ENCODE results near the gene IGSF3. TPM values are rescaled to one million over a fixed set of nuclear protein-coding genes. Genes with fewer than 3 reads are reported as not detected.

IGSF3 gene
- total and polyA plus RNA-seq, 2 experiments from 2014 or later, result 29.0 to 130 TPM

DNA sequence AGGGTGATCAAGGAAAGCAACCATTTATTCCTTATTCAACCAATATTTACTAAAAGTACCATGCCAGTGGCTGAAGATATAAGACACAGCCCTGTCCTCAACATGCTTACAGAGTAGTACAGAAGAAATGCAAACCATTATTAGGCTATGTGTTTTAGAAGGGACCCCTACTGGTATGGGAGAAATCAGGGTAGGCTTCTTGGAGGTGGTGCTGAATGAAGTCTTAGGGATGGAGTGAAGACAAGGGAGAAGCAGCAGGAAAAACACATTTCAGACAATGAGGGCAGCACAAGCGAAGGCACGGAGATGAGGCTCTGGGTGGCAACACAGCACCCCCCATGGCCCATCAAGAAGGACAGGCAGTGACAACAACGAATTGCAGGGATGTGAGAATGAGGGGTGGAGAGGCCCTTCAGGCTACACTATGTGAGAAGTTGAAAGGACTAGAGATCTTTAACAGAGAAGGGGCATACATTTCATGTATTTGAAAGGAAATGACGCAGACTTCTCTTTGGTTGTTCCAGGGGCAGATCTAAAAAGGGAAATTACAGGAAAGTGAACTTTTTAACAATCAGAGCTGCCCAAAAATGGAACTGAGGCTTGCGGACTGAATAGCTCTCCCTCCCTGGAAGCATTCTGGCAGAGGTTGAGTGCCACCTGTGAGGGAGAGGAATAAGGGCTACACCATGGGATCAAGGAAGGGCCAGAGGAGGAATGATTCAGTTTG lies 79.9 kb downstream of the IGSF3 start:
- no peak for DNase-seq (ENCODE audit: low read depth in 1 of 2, low spot score in 1 of 2)
- H3K4me1 ChIP-seq (ENCODE audit: low read depth), result no peaks in the 10 kb centered on the region
- no peaks in the 10 kb centered on the region for H3K9me3 ChIP-seq (ENCODE audit: low read depth)
- peak overlapping the region; percentile 34 for H3K27ac ChIP-seq
- no peaks in the 10 kb centered on the region for H3K27me3 ChIP-seq
- TF ChIP-seq, protein P1, sequence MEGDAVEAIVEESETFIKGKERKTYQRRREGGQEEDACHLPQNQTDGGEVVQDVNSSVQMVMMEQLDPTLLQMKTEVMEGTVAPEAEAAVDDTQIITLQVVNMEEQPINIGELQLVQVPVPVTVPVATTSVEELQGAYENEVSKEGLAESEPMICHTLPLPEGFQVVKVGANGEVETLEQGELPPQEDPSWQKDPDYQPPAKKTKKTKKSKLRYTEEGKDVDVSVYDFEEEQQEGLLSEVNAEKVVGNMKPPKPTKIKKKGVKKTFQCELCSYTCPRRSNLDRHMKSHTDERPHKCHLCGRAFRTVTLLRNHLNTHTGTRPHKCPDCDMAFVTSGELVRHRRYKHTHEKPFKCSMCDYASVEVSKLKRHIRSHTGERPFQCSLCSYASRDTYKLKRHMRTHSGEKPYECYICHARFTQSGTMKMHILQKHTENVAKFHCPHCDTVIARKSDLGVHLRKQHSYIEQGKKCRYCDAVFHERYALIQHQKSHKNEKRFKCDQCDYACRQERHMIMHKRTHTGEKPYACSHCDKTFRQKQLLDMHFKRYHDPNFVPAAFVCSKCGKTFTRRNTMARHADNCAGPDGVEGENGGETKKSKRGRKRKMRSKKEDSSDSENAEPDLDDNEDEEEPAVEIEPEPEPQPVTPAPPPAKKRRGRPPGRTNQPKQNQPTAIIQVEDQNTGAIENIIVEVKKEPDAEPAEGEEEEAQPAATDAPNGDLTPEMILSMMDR (IDR thresholded peaks at IDR 0.05; ENCODE audit: low read depth, low read length), result no peak
- H3K36me3 ChIP-seq, result peaks cover 16% of the 10 kb centered on the region
- no peak overlapping the region for H3K4me3 ChIP-seq

- H3K4me3 ChIP-seq, result no peak overlapping the region
- H3K27ac ChIP-seq, result no peak overlapping the region
- no peak for DNase-seq (ENCODE audit: low read depth in 1 of 2, low spot score in 1 of 2)
- H3K36me3 ChIP-seq, result peaks cover 22% of the 10 kb centered on the region
- no peaks in the 10 kb centered on the region for H3K9me3 ChIP-seq (ENCODE audit: low read depth)
- H3K4me1 ChIP-seq (ENCODE audit: low read depth), result no peaks in the 10 kb centered on the region
- TF ChIP-seq, protein P1 (IDR thresholded peaks at IDR 0.05; ENCODE audit: low read depth, low read length), result no peak
- no peaks in the 10 kb centered on the region for H3K27me3 ChIP-seq
Observed at GRCh38 chr1:116586741-116587143, 80.8 kb downstream of the IGSF3 start.

DNA sequence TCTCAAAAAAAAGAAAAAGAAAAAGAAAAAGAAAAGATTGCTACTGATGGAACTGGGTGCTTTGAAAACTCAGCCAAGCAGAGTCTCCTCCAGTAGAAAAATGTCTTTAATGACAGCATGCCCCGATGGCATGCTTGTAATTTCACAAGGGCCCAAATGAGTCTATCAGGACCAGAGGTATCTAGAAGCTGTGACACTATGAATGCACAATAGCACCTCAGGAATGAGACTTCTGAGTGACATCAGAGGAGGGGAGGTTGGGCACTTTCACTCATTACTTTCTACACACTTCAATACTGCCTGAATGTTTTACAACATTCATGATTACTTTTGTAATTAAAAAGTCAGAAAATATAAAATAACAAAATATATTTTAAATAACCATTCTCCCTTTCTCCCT lies 81.6 kb downstream of the IGSF3 start:
- Histone ChIP-seq H3K36me3 (peaks cover 22% of the 10 kb centered on the region), H3K27me3 (no peaks in the 10 kb centered on the region), H3K4me3 (no peak overlapping the region), H3K27ac (no peak overlapping the region), H3K4me1 (ENCODE audit: low read depth) (no peaks in the 10 kb centered on the region), H3K9me3 (ENCODE audit: low read depth) (no peaks in the 10 kb centered on the region)
- DNase-seq (ENCODE audit: low read depth in 1 of 2, low spot score in 1 of 2), result no peak
- TF ChIP-seq, protein P1 (IDR thresholded peaks at IDR 0.05; ENCODE audit: low read depth, low read length), result no peak

DNA sequence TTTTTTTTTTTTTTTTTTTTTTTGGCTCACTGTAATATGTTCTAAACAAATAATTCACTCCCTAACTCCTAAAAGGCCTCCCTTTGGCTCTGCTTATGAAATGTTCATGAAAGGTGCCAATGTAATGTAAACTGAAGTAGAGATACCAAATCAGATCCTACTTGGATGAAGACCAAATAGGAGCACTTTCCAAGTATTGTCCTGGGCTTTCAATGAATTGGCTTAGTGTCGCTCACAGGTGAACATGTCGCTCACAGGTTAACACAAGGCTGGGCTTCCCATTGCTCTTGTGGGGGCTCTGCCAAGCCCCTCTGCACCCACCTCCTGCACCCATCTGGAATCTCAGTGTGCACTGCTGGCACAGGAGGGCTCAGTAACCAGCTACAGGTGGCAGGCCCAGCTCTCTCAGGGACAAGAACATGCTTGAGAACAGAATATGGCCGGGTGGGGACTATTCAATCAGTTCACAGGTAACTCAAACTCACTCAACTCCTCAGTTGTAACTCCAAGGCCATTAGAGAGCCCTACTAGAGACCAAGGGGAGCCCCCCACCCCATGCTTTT lies 86.1 kb downstream of the IGSF3 start:
- DNase-seq (ENCODE audit: low read depth in 1 of 2, low spot score in 1 of 2), result no peak

GRCh38 chr1:116580446-116581322 lies 86.8 kb downstream of the IGSF3 start:
- Histone ChIP-seq H3K9me3 (ENCODE audit: low read depth) (no peaks in the 10 kb centered on the region), H3K4me1 (ENCODE audit: low read depth) (no peaks in the 10 kb centered on the region), H3K4me3 (no peak overlapping the region), H3K27me3 (no peaks in the 10 kb centered on the region), H3K36me3 (peaks cover 25% of the 10 kb centered on the region), H3K27ac (no peak overlapping the region)
- peak in 1 of 2 donors; percentile 32 for DNase-seq (ENCODE audit: low read depth in 1 of 2, low spot score in 1 of 2)
- TF ChIP-seq, protein P1 (IDR thresholded peaks at IDR 0.05; ENCODE audit: low read depth, low read length), result no peak

More for the DNA sequence above, 86.1 kb downstream of the IGSF3 start:
- Histone ChIP-seq H3K9me3 (ENCODE audit: low read depth) (no peaks in the 10 kb centered on the region), H3K27me3 (no peaks in the 10 kb centered on the region), H3K4me3 (no peak overlapping the region), H3K4me1 (ENCODE audit: low read depth) (no peaks in the 10 kb centered on the region), H3K27ac (no peak overlapping the region), H3K36me3 (peaks cover 22% of the 10 kb centered on the region)
- TF ChIP-seq, protein P1 (IDR thresholded peaks at IDR 0.05; ENCODE audit: low read depth, low read length), result no peak

Data from cardiac muscle cell (in vitro differentiated cells and primary cell).